ENCODE measurements around the gene CLDN6.

The CLDN6 gene

DNA sequence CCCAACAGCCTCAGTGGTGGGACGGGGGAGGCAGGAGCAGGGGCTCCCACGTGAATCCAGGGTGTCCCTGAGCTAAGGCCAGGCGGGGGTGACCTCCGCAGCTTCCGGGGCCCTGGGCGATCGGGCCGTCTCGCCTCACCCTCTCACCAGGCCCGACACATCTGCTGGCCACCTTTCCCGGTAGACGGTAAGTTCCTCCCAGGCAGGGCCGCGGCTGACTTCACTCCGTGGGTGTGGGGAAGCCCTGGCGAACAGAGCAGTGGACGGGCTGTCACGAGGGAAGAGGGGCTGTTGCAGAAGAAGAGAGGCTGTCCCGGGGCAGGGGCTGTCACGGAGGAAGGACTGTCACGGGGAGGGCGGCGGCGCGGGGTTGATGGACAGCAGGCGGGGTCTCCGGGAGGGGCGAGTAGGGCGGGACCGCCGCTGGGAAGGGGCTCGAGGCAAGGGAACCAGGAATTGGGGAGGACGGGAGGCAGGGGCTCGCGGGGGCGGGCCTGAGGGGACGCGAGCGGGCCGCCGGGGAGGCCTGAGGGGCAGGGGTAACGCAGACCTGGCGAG is 38.2 kb downstream of the CLDN6 start:
- Histone ChIP-seq H3K36me3 (ENCODE audit: control insufficient read depth, insufficient read depth, low read length) (no peaks in the 10 kb centered on the region), H3K4me3 (ENCODE audit: insufficient read depth, low read depth, low read length) (peak overlapping the region; percentile 72), H3K27me3 (ENCODE audit: control insufficient read depth, insufficient read depth, low read length, poor library complexity, severe bottlenecking) (no peaks in the 10 kb centered on the region), H3K9me3 (ENCODE audit: control insufficient read depth, low read length) (no peaks in the 10 kb centered on the region), H3K4me1 (ENCODE audit: control insufficient read depth, insufficient read depth, low read length) (peaks cover 14% of the 10 kb centered on the region), H3K27ac (ENCODE audit: insufficient read depth, low read depth, low read length, poor library complexity, severe bottlenecking) (no peak overlapping the region)
- WGBS, 2 experiments = 8 to 10% methylated on average over 43 of the region's 43 CpGs

DNA sequence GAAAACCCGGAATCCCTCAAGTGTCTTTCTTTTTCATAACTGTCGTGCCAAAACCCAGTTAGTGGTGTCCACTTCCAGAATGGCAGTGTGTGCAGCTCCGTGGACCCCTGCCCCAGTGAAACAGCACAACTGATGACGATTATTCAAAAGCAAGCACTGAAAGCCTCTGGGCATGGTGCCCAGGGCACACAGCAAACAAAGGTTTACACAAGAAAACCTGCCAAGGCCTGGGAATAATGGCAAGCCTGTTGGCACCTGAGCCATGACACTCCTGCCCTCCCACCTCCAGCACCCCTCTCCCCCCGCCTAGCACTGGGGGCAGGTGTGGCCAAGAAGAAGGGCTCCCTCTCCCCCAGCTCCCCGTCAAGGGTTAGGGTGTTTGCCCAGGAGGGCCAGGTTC is 40.5 kb downstream of the CLDN6 start:
- Histone ChIP-seq H3K4me1 (ENCODE audit: control insufficient read depth, insufficient read depth, low read length) (peaks cover 14% of the 10 kb centered on the region), H3K4me3 (ENCODE audit: insufficient read depth, low read depth, low read length) (no peak overlapping the region), H3K27ac (ENCODE audit: insufficient read depth, low read depth, low read length, poor library complexity, severe bottlenecking) (no peak overlapping the region), H3K27me3 (ENCODE audit: control insufficient read depth, insufficient read depth, low read length, poor library complexity, severe bottlenecking) (no peaks in the 10 kb centered on the region), H3K9me3 (ENCODE audit: control insufficient read depth, low read length) (no peaks in the 10 kb centered on the region), H3K36me3 (ENCODE audit: control insufficient read depth, insufficient read depth, low read length) (no peaks in the 10 kb centered on the region)
- 90 to 94% methylated on average over 6 of the region's 6 CpGs for WGBS, 2 experiments

DNA sequence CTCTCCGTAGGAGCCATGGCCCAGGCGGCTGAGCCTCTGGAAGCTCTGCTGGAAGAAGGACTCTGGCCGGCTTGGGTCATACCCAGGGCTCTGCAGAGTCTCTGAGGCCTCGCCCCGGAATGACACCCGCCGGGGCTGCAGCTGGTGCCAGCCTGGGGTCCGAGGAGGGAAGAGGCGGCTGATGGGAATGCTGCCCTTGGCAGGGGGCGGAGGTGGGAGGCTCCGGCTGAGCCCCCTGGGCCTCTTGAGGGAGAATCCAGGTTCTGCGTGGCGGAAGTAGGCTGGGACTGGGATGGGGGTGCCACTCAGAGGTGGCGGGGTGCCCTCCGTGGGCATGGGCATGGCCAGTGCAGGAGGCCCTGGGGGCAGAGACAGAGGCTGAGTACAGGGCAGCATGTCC is 41.3 kb downstream of the CLDN6 start:
- no peak overlapping the region for H3K27ac ChIP-seq (ENCODE audit: insufficient read depth, low read depth, low read length, poor library complexity, severe bottlenecking)

DNA sequence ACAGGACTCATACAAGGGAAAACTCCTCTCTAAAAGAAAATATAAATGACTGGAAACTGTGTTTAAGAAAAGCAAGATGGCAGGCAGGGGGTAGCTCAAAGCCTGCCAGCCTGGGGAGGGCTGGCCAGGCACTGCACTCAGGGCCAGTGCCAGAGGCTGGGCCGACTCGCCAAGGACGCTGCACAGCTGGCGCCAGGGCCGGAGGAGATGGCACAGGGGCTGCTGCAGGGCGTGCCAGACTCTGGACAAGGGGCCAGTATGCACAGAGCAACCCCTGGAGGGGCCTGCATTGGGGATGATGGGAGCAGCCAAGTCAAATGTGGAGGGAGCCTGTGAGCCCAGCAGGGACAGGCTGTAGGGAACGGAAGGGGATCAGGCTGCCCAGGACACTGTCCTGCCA is 41.8 kb downstream of the CLDN6 start:
- H3K36me3 ChIP-seq (ENCODE audit: control insufficient read depth, insufficient read depth, low read length) = no peaks in the 10 kb centered on the region
- WGBS, 2 experiments = 95 to 97% methylated on average over 7 of the region's 7 CpGs
- H3K4me1 ChIP-seq (ENCODE audit: control insufficient read depth, insufficient read depth, low read length) = peaks cover 5% of the 10 kb centered on the region
- no peaks in the 10 kb centered on the region for H3K27me3 ChIP-seq (ENCODE audit: control insufficient read depth, insufficient read depth, low read length, poor library complexity, severe bottlenecking)
- H3K27ac ChIP-seq (ENCODE audit: insufficient read depth, low read depth, low read length, poor library complexity, severe bottlenecking) = no peak overlapping the region
- no peak overlapping the region for H3K4me3 ChIP-seq (ENCODE audit: insufficient read depth, low read depth, low read length)
- H3K9me3 ChIP-seq (ENCODE audit: control insufficient read depth, low read length) = no peaks in the 10 kb centered on the region

More for the DNA sequence above, 41.3 kb downstream of the CLDN6 start:
- Histone ChIP-seq H3K9me3 (ENCODE audit: control insufficient read depth, low read length) (no peaks in the 10 kb centered on the region), H3K4me1 (ENCODE audit: control insufficient read depth, insufficient read depth, low read length) (peaks cover 10% of the 10 kb centered on the region), H3K36me3 (ENCODE audit: control insufficient read depth, insufficient read depth, low read length) (no peaks in the 10 kb centered on the region), H3K4me3 (ENCODE audit: insufficient read depth, low read depth, low read length) (no peak overlapping the region), H3K27me3 (ENCODE audit: control insufficient read depth, insufficient read depth, low read length, poor library complexity, severe bottlenecking) (no peaks in the 10 kb centered on the region)
- 95% methylated on average over 15 of the region's 15 CpGs for WGBS, 2 experiments

DNA sequence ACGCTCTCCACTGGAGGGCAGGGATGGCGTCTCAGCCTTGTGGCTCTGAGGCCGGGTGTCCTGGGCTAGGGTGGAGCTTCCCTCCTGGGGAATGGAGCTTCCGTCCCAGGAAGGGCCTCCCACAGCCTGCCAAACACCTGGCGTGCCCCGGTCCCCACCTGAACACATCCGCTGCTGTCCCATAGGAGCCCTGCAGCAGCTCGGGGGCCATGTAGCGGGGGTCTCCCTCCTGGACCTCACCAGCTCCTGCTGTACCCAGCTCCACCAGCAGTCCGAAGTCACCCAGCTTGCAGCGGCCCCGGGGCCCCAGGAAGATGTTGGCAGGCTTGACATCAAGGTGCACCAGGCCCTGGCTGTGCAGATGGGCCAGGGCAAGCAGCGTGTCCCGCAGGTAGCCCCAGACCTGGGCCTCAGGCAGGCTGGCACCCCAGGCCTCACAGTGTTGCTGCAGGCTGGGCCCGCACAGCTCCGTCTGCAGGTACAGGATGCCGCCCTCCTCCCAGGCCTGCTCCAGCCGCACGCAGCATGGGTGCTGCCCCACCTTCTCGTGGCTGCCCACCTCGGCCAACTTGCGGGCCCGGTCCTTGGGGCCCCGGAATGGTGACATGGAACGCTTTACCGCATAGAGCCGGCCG is 42.7 kb downstream of the CLDN6 start:
- Histone ChIP-seq H3K9me3 (ENCODE audit: control insufficient read depth, low read length) (no peaks in the 10 kb centered on the region), H3K27ac (ENCODE audit: insufficient read depth, low read depth, low read length, poor library complexity, severe bottlenecking) (no peak overlapping the region), H3K36me3 (ENCODE audit: control insufficient read depth, insufficient read depth, low read length) (no peaks in the 10 kb centered on the region), H3K4me3 (ENCODE audit: insufficient read depth, low read depth, low read length) (no peak overlapping the region), H3K27me3 (ENCODE audit: control insufficient read depth, insufficient read depth, low read length, poor library complexity, severe bottlenecking) (no peaks in the 10 kb centered on the region), H3K4me1 (ENCODE audit: control insufficient read depth, insufficient read depth, low read length) (peaks cover 6% of the 10 kb centered on the region)
- WGBS, 2 experiments = 95 to 96% methylated on average over 28 of the region's 28 CpGs

DNA sequence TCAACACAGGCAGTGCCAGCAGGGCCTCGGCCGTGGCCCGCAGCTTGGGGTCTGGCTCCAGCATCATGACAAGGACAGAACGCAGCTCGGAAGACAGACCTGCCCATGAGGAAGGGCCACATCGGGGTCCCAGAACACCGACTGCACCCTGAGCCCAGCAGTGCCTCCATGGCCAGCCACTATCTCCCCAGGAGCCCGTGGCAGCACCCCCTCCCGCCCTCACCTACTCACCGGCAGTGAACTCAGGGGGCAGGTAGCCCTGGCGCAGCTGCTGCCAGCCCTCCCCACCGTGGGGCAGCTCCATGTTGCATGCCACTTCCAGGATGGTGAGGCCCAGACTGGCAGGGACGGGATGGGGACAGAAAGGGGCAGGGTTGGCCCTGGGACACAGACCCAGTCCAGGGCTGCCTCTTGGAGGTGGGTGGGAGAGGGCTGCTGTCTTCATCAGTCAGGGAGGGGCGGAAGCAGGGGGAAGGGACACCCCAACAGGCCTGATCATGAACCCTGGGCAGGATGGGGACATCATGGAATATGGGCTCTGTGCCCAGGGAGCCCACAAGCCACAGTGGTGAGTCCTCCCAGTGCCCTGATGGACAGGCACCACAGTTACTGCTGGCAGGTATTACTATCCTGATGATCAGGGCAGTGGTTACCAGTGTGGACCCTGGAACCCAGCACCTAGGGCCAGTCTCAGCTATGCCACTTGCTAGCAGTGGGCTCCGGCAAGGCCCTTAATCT is 43.5 kb downstream of the CLDN6 start:
- Histone ChIP-seq H3K36me3 (ENCODE audit: control insufficient read depth, insufficient read depth, low read length) (no peaks in the 10 kb centered on the region), H3K9me3 (ENCODE audit: control insufficient read depth, low read length) (no peaks in the 10 kb centered on the region), H3K27me3 (ENCODE audit: control insufficient read depth, insufficient read depth, low read length, poor library complexity, severe bottlenecking) (no peaks in the 10 kb centered on the region), H3K4me1 (ENCODE audit: control insufficient read depth, insufficient read depth, low read length) (peaks cover 8% of the 10 kb centered on the region), H3K27ac (ENCODE audit: insufficient read depth, low read depth, low read length, poor library complexity, severe bottlenecking) (no peak overlapping the region), H3K4me3 (ENCODE audit: insufficient read depth, low read depth, low read length) (no peak overlapping the region)
- WGBS, 2 experiments = 94 to 95% methylated on average over 15 of the region's 15 CpGs

DNA sequence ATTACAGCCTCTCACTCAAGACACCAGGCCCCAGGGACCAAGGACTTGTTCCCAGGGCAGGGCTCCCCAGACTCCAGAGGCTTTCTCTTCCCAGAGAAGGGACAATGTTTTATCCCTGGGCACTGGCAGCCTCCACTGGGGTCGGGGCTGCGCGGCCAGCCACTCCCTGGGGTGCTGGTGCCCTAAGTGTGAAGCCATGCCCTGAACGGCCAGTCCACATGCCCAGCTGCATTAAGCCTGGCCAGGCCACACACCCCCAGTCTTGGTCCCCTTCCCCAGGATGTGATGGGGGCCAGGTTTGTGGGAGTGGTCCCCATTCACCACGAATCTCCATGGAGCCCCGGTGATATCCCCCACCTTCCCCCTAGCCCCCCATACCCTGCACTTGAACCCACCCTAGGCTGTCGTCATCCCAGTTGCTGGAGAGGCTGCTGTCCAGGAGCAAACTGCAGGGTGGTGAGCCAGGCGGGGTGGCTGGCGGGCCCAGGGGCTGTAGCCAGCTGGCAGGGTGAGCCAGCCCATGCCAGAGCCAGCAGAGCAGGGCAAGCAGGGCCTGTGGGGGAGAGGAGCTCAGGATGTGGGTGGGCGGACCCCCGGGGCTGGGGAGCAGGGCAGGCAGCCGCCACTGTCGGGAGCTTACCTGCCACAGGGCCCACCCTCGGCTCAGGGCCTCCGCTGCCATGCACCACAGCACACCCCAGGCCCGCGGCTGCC is 44.2 kb downstream of the CLDN6 start:
- H3K27me3 ChIP-seq (ENCODE audit: control insufficient read depth, insufficient read depth, low read length, poor library complexity, severe bottlenecking) = no peaks in the 10 kb centered on the region
- WGBS, 2 experiments = 93 to 95% methylated on average over 17 of the region's 17 CpGs
- peaks cover 8% of the 10 kb centered on the region for H3K4me1 ChIP-seq (ENCODE audit: control insufficient read depth, insufficient read depth, low read length)
- no peaks in the 10 kb centered on the region for H3K36me3 ChIP-seq (ENCODE audit: control insufficient read depth, insufficient read depth, low read length)
- H3K9me3 ChIP-seq (ENCODE audit: control insufficient read depth, low read length) = no peaks in the 10 kb centered on the region
- H3K27ac ChIP-seq (ENCODE audit: insufficient read depth, low read depth, low read length, poor library complexity, severe bottlenecking) = no peak overlapping the region
- no peak overlapping the region for H3K4me3 ChIP-seq (ENCODE audit: insufficient read depth, low read depth, low read length)

DNA sequence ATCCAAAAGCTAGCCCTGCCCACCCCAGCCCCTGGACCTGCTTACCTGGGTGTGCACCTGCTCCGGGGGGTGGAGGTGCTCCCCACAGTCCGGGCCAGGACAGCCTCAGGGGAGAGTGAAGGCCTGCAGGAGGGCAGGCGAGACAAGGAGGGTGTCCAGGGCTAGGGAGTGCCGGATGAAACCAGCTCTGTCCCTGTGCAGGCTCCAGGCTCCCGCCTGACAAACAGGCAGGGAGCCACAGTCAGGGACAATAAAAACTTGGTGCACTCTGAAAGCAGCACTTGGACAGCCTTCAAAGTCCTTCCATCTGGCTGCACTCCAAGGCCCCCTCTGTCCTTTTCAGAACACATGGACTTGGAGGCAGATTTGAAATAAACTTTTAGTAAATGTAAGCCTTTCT is 44.9 kb downstream of the CLDN6 start:
- no peaks in the 10 kb centered on the region for H3K9me3 ChIP-seq (ENCODE audit: control insufficient read depth, low read length)
- H3K27me3 ChIP-seq (ENCODE audit: control insufficient read depth, insufficient read depth, low read length, poor library complexity, severe bottlenecking) = peaks cover 6% of the 10 kb centered on the region
- 93 to 94% methylated on average over 5 of the region's 5 CpGs for WGBS, 2 experiments
- no peaks in the 10 kb centered on the region for H3K36me3 ChIP-seq (ENCODE audit: control insufficient read depth, insufficient read depth, low read length)
- peaks cover 13% of the 10 kb centered on the region for H3K4me1 ChIP-seq (ENCODE audit: control insufficient read depth, insufficient read depth, low read length)
- no peak overlapping the region for H3K4me3 ChIP-seq (ENCODE audit: insufficient read depth, low read depth, low read length)
- no peak overlapping the region for H3K27ac ChIP-seq (ENCODE audit: insufficient read depth, low read depth, low read length, poor library complexity, severe bottlenecking)

DNA sequence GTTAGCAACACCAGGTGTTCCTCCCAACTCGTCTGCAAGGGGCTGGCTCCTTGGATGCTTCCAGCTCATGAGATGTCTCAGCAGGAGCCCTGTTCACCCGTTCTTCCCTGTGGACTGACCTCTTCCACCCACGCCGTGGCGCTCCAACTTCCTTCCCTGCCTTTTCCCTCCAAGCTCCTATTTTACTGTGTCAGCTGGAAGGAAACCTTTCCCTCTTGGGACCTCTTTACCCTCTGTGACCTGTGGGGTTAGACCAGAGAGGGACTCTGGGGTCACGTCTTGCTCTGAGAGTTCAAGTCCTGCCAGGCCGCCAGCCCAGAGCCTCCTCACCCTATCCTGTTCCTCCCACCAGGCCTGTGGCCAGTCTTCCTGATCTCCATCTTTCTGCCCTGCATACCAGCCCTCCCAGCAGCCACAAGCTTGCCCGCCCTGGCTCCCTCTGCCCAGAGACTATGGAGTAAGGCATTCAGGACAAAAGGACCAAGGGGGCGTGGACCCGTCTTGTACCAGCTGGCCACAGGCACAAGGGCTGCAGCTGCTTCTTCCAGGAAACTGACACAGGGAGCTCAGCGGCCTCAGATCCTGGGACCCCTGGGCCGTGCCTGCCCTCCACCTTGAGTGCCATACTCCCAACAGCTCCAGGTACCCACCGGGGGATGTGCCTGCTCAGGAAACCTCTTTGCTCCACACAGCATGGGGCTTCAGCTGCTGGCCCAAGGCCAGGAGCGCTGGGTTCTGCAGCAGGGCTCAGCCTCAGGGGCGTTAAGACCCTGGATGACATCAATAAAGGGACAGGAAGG is 45.8 kb downstream of the CLDN6 start:
- peaks cover 13% of the 10 kb centered on the region for H3K4me1 ChIP-seq (ENCODE audit: control insufficient read depth, insufficient read depth, low read length)
- H3K36me3 ChIP-seq (ENCODE audit: control insufficient read depth, insufficient read depth, low read length) = no peaks in the 10 kb centered on the region
- H3K9me3 ChIP-seq (ENCODE audit: control insufficient read depth, low read length) = no peaks in the 10 kb centered on the region
- peaks cover 15% of the 10 kb centered on the region for H3K27me3 ChIP-seq (ENCODE audit: control insufficient read depth, insufficient read depth, low read length, poor library complexity, severe bottlenecking)
- H3K4me3 ChIP-seq (ENCODE audit: insufficient read depth, low read depth, low read length) = no peak overlapping the region
- H3K27ac ChIP-seq (ENCODE audit: insufficient read depth, low read depth, low read length, poor library complexity, severe bottlenecking) = no peak overlapping the region
- WGBS, 2 experiments = 87% methylated on average over 15 of the region's 15 CpGs
